Stomach smooth muscle (tissue), 2 donors: ENCODE data around the gene ZC3H6.

ENCODE experiments used
- H3K27ac ChIP-seq: one replicate; pipeline ENCODE4 v1.7.0; 2013; ENCODE audit warnings: mild to moderate bottlenecking, low read length, inconsistent platforms
- H3K27me3 ChIP-seq, 2 donors: one replicate each; pipeline ENCODE4 v1.7.0; 2013; ENCODE audit warnings: low read length in 2 of 2; ENCODE audit not compliant: insufficient read depth in 2 of 2, control insufficient read depth in 1 of 2
- H3K36me3 ChIP-seq, 2 donors: one replicate each; pipeline ENCODE4 v1.7.0; 2013; ENCODE audit warnings: low read length in 2 of 2; ENCODE audit not compliant: control insufficient read depth in 2 of 2, insufficient read depth in 2 of 2
- H3K4me1 ChIP-seq: one replicate; pipeline ENCODE4 v1.7.0; 2013; ENCODE audit warnings: low read length; ENCODE audit not compliant: control insufficient read depth, insufficient read depth
- H3K4me3 ChIP-seq, 2 donors: one replicate each; pipeline ENCODE4 v1.7.0; 2013; ENCODE audit warnings: low read length in 2 of 2
- H3K9ac ChIP-seq, 2 donors: one replicate each; pipeline ENCODE4 v1.7.0; 2013; ENCODE audit warnings: low read length in 2 of 2, mild to moderate bottlenecking in 1 of 2
- H3K9me3 ChIP-seq, 2 donors: one replicate each; pipeline ENCODE4 v1.7.0; 2013; ENCODE audit warnings: low read length in 2 of 2; ENCODE audit not compliant: control insufficient read depth in 2 of 2
- donor health status: healthy.
- donor health status: Pancreatic carcinoma.

The ZC3H6 gene

GRCh38 chr2:112254466-112255240, 20.7 kb upstream of the ZC3H6 start, which contains the start of gene ZC3H8:
Gene ZC3H8 (minus strand): TSS chr2:112255042. CDS start chr2:112254981, 61 bp downstream.
- H3K36me3 ChIP-seq: no peaks in the 10 kb centered on the region
- H3K4me3 ChIP-seq: peak within 1 kb of the TSS; percentile 59 to 77
- H3K9me3 ChIP-seq: no peaks in the 10 kb centered on the region
- H3K27ac ChIP-seq: peak within 1 kb of the TSS; percentile 37
- no peaks in the 10 kb centered on the region for H3K27me3 ChIP-seq
- H3K9ac ChIP-seq: peak within 1 kb of the TSS; percentile 77 to 84
- H3K4me1 ChIP-seq: peaks cover 4% of the 10 kb centered on the region

- no peaks in the 10 kb centered on the region for H3K9me3 ChIP-seq
- no peaks in the 10 kb centered on the region for H3K36me3 ChIP-seq
- peaks cover 4% of the 10 kb centered on the region for H3K4me1 ChIP-seq
- no peak overlapping the region for H3K9ac ChIP-seq
- no peak overlapping the region for H3K4me3 ChIP-seq
- H3K27ac ChIP-seq: no peak overlapping the region
- H3K27me3 ChIP-seq: no peaks in the 10 kb centered on the region
These were observed 19.5 kb upstream of the ZC3H6 start for GRCh38 chr2:112255875-112256274.

- Histone ChIP-seq H3K4me1 (peaks cover 4% of the 10 kb centered on the region), H3K4me3 (no peak overlapping the region), H3K36me3 (no peaks in the 10 kb centered on the region), H3K9ac (no peak overlapping the region), H3K27me3 (no peaks in the 10 kb centered on the region), H3K9me3 (no peaks in the 10 kb centered on the region), H3K27ac (no peak overlapping the region)
These were observed 18.7 kb upstream of the ZC3H6 start for GRCh38 chr2:112256654-112257053.

- Histone ChIP-seq H3K4me3 (no peak overlapping the region), H3K27me3 (no peaks in the 10 kb centered on the region), H3K9ac (no peak overlapping the region), H3K9me3 (no peaks in the 10 kb centered on the region), H3K27ac (no peak overlapping the region), H3K4me1 (peaks cover 4% of the 10 kb centered on the region), H3K36me3 (no peaks in the 10 kb centered on the region)
These were observed 17.8 kb upstream of the ZC3H6 start for GRCh38 chr2:112257575-112257974.

- no peak overlapping the region for H3K27ac ChIP-seq
- peaks cover 4% of the 10 kb centered on the region for H3K4me1 ChIP-seq
- H3K9ac ChIP-seq: peak overlapping the region; percentile 16 to 36
- H3K9me3 ChIP-seq: no peaks in the 10 kb centered on the region
- peak overlapping the region; percentile 33 to 54 for H3K4me3 ChIP-seq
- no peaks in the 10 kb centered on the region for H3K36me3 ChIP-seq
- no peaks in the 10 kb centered on the region for H3K27me3 ChIP-seq
These were observed 15.7 kb upstream of the ZC3H6 start for GRCh38 chr2:112259509-112260294.

GRCh38 chr2:112260295-112260625, 15.1 kb upstream of the ZC3H6 start:
- H3K27ac ChIP-seq: no peak overlapping the region
- no peak overlapping the region for H3K9ac ChIP-seq
- no peaks in the 10 kb centered on the region for H3K27me3 ChIP-seq
- no peak overlapping the region for H3K4me3 ChIP-seq
- no peaks in the 10 kb centered on the region for H3K36me3 ChIP-seq
- H3K9me3 ChIP-seq: no peaks in the 10 kb centered on the region
- H3K4me1 ChIP-seq: peaks cover 4% of the 10 kb centered on the region

- H3K4me3 ChIP-seq: no peak overlapping the region
- peaks cover 4% of the 10 kb centered on the region for H3K4me1 ChIP-seq
- H3K27ac ChIP-seq: no peak overlapping the region
- H3K9ac ChIP-seq: no peak overlapping the region
- no peaks in the 10 kb centered on the region for H3K27me3 ChIP-seq
- no peaks in the 10 kb centered on the region for H3K9me3 ChIP-seq
- H3K36me3 ChIP-seq: no peaks in the 10 kb centered on the region
These were observed 12.5 kb upstream of the ZC3H6 start for GRCh38 chr2:112262876-112263275.

GRCh38 chr2:112268547-112268946, 6.8 kb upstream of the ZC3H6 start:
- H3K36me3 ChIP-seq: no peaks in the 10 kb centered on the region
- no peaks in the 10 kb centered on the region for H3K9me3 ChIP-seq
- no peaks in the 10 kb centered on the region for H3K27me3 ChIP-seq
- no peak overlapping the region for H3K9ac ChIP-seq
- H3K27ac ChIP-seq: no peak overlapping the region
- H3K4me1 ChIP-seq: no peaks in the 10 kb centered on the region
- H3K4me3 ChIP-seq: no peak overlapping the region

- Histone ChIP-seq H3K36me3 (no peaks in the 10 kb centered on the region), H3K4me3 (no peak overlapping the region), H3K9me3 (no peaks in the 10 kb centered on the region), H3K27ac (no peak overlapping the region), H3K4me1 (no peaks in the 10 kb centered on the region), H3K27me3 (no peaks in the 10 kb centered on the region), H3K9ac (no peak overlapping the region)
These were observed 2.7 kb upstream of the ZC3H6 start for GRCh38 chr2:112272669-112273068.

- Histone ChIP-seq H3K4me3 (no peak overlapping the region), H3K27ac (no peak overlapping the region), H3K9ac (no peak overlapping the region), H3K4me1 (no peaks in the 10 kb centered on the region), H3K9me3 (no peaks in the 10 kb centered on the region), H3K36me3 (no peaks in the 10 kb centered on the region), H3K27me3 (no peaks in the 10 kb centered on the region)
These were observed 2.0 kb upstream of the ZC3H6 start for GRCh38 chr2:112273349-112273748.
